ENCODE results near the gene MYBPC3.
A peak's percentile ranks its signal among the peaks of the same experiment; 100 is the strongest.

Gene MYBPC3

GRCh38 chr11:47352556-47352955, at the start of gene MYBPC3:
TSS of gene MYBPC3 (minus strand) at chr11:47352702. CDS start at chr11:47352647, 55 bp downstream.
- no peak for DNase-seq
- intact Hi-C loops (cut with DNase I): no loop called here

- DNase-seq: no peak
- intact Hi-C loops (cut with DNase I): no loop called here
Measured at GRCh38 chr11:47400768-47401279, 48.3 kb upstream of the MYBPC3 start.

GRCh38 chr11:47399860-47400767, 47.6 kb upstream of the MYBPC3 start:
- intact Hi-C loops (cut with DNase I): no loop called here
- DNase-seq: no peak

GRCh38 chr11:47398551-47398950, 46.0 kb upstream of the MYBPC3 start:
- DNase-seq: no peak
- intact Hi-C loops (cut with DNase I): no loop called here

GRCh38 chr11:47398011-47398410, 45.5 kb upstream of the MYBPC3 start:
- no peak for DNase-seq
- intact Hi-C loops (cut with DNase I): no loop called here

GRCh38 chr11:47396049-47396320, 43.5 kb upstream of the MYBPC3 start:
- intact Hi-C loops (cut with DNase I): no loop called here

GRCh38 chr11:47395223-47396048, 42.9 kb upstream of the MYBPC3 start:
- DNase-seq: peak in 1 of 42 donors; percentile 16
- intact Hi-C loops (cut with DNase I): no loop called here

More at GRCh38 chr11:47396049-47396320, 43.5 kb upstream of the MYBPC3 start:
- no peak for DNase-seq

GRCh38 chr11:47394322-47395222, 42.1 kb upstream of the MYBPC3 start:
- intact Hi-C loops (cut with DNase I): no loop called here
- peak in 1 of 42 donors; percentile 46 for DNase-seq

- DNase-seq: no peak
- intact Hi-C loops (cut with DNase I): no loop called here
Measured at GRCh38 chr11:47394050-47394321, 41.5 kb upstream of the MYBPC3 start.

GRCh38 chr11:47393163-47394049, 40.9 kb upstream of the MYBPC3 start:
- intact Hi-C loops (cut with DNase I): no loop called here
- peak in 2 of 42 donors; percentile 43 to 52 for DNase-seq

GRCh38 chr11:47392546-47393162, 40.2 kb upstream of the MYBPC3 start:
- intact Hi-C loops (cut with DNase I): no loop called here
- DNase-seq: no peak

- no peak for DNase-seq
- intact Hi-C loops (cut with DNase I): no loop called here
Measured at GRCh38 chr11:47391711-47392432, 39.4 kb upstream of the MYBPC3 start.

- DNase-seq: peak in 3 of 42 donors; percentile 42 to 54 (median 45)
Measured at GRCh38 chr11:47391077-47391583, 38.6 kb upstream of the MYBPC3 start.

GRCh38 chr11:47390422-47390760, 37.9 kb upstream of the MYBPC3 start:
- no peak for DNase-seq
- intact Hi-C loops (cut with DNase I): no loop called here

More at GRCh38 chr11:47391077-47391583, 38.6 kb upstream of the MYBPC3 start:
- intact Hi-C loops (cut with DNase I): no loop called here

- DNase-seq: no peak
Measured at GRCh38 chr11:47389577-47390421, 37.3 kb upstream of the MYBPC3 start.

More at GRCh38 chr11:47389577-47390421, 37.3 kb upstream of the MYBPC3 start:
- intact Hi-C loops (cut with DNase I): no loop called here

All from head of caudate nucleus (tissue), 42 donors.